GM23338 (cell line): ENCODE results near the gene CCSAP.

Experiments
- CREB1 ChIP-seq: fragments of 250-450 bp; sonication (Bioruptor Pico); IDR thresholded peaks from 2 replicates; pipeline ENCODE4 v1.5.0; 2020; ENCODE audit warnings: low read depth, mild to moderate bottlenecking, moderate library complexity
- CTCF ChIP-seq, 2 experiments: fragments of 200-600 bp in 1 of 2; sonication (generic) in 1 of 2; conservative IDR thresholded peaks; 2 replicates each; pipeline versions ENCODE4 v1.5.1 to v1.6.1; 2016 to 2017; ENCODE audit warnings: antibody characterized with exemption in 2 of 2, low read depth in 2 of 2, mild to moderate bottlenecking in 2 of 2, moderate library complexity in 1 of 2
- EZH2 ChIP-seq: fragments of 200-600 bp; sonication (generic); IDR thresholded peaks from one replicate; pipeline ENCODE4 v1.8.0; 2017; ENCODE audit warnings: antibody characterized with exemption, mild to moderate bottlenecking, low read depth; ENCODE audit not compliant: unreplicated experiment
- EZH2phosphoT487 ChIP-seq: fragments of 200-600 bp; sonication (generic); IDR thresholded peaks from one replicate; pipeline ENCODE4 v1.8.1; 2018; ENCODE audit warnings: antibody characterized with exemption; ENCODE audit not compliant: unreplicated experiment
- JUNB ChIP-seq: IDR thresholded peaks from one replicate; pipeline ENCODE4 v1.6.1; 2016; ENCODE audit warnings: antibody characterized with exemption; ENCODE audit not compliant: unreplicated experiment
- POLR2AphosphoS5 ChIP-seq: IDR thresholded peaks from 2 replicates; pipeline ENCODE4 v1.6.1; 2016; ENCODE audit warnings: antibody characterized with exemption, low read depth

- TF ChIP-seq CTCF (conservative IDR thresholded peaks at IDR 0.05; ENCODE audit: low read depth in 2 of 2) (no peak), CREB1 (CRISPR knock-in tag) (no peak), EZH2phosphoT487 (no peak), POLR2AphosphoS5 (no peak), EZH2 (no peak), JUNB (no peak)
Observed at GRCh38 chr1:229328598-229329362, 14.1 kb downstream of the CCSAP start.
